Forelimb muscle (tissue), 1 donor: ENCODE data around the gene EPB41L2. TPM values are rescaled to one million over a fixed set of nuclear protein-coding genes. Genes with fewer than 3 reads are reported as not detected.

ENCODE experiments used
- DNase-seq: peaks from one replicate; pipeline ENCODE4 v3.0.0-alpha.2; 2013; ENCODE audit warnings: low read depth
- polyA plus RNA-seq: library from polyadenylated mRNA; unstranded; fragments of 120-200 nt; gene quantifications from one replicate; pipeline ENCODE4 v1.2.1, GENCODE V29; 2013; ENCODE audit not compliant: insufficient read length

Gene EPB41L2
- polyA plus RNA-seq, 1 donor: 190 TPM

GRCh38 chr6:130839379-130839778, 223.7 kb downstream of the EPB41L2 start:
- DNase-seq: no peak

GRCh38 chr6:130838951-130839350, 224.1 kb downstream of the EPB41L2 start:
- no peak for DNase-seq

DNA sequence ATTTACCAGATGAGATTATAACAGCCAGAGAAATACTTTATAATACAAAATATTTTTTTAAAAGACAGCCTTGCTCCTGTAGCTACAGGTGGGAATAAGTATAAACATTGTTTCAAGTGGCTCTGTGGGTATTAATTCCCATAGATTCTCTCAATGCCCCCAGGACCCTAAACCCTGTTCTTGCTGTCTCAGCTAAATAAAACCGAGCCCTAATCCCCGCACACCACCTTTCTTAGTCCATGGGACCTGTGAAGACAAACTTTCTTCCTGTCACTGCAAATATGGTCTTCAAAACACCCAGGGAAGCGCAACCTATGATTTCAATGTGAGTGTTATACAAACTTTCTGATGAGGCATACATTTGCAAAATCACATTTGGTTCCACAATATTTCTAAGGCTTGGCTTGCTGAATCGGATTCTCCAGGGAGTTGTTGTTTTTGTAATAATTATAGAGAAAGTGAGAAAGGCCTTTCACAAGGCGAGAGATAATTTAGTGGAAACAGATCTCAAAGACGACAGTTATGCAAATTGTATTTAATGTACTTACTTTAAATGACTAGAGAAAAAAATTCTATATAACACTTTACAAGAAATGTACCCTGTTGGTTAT, 224.7 kb downstream of the EPB41L2 start:
- DNase-seq: no peak

GRCh38 chr6:130837067-130837466, 226.0 kb downstream of the EPB41L2 start:
- DNase-seq: no peak

GRCh38 chr6:130836055-130836640, 226.9 kb downstream of the EPB41L2 start:
- DNase-seq: no peak

GRCh38 chr6:130834482-130835251, 228.4 kb downstream of the EPB41L2 start:
- no peak for DNase-seq

GRCh38 chr6:130833569-130833968, 229.5 kb downstream of the EPB41L2 start:
- no peak for DNase-seq

GRCh38 chr6:130831607-130832006, 231.4 kb downstream of the EPB41L2 start:
- DNase-seq: no peak

GRCh38 chr6:130829333-130829910, 233.6 kb downstream of the EPB41L2 start:
- DNase-seq: no peak

GRCh38 chr6:130827247-130828149, 235.5 kb downstream of the EPB41L2 start, which contains the start of gene SMLR1:
SMLR1 (plus strand) TSS chr6:130827406; CDS start chr6:130827414, 8 bp downstream.
- no peak for DNase-seq

- DNase-seq: no peak
Observed at GRCh38 chr6:130826442-130827246, 236.4 kb downstream of the EPB41L2 start.

DNA sequence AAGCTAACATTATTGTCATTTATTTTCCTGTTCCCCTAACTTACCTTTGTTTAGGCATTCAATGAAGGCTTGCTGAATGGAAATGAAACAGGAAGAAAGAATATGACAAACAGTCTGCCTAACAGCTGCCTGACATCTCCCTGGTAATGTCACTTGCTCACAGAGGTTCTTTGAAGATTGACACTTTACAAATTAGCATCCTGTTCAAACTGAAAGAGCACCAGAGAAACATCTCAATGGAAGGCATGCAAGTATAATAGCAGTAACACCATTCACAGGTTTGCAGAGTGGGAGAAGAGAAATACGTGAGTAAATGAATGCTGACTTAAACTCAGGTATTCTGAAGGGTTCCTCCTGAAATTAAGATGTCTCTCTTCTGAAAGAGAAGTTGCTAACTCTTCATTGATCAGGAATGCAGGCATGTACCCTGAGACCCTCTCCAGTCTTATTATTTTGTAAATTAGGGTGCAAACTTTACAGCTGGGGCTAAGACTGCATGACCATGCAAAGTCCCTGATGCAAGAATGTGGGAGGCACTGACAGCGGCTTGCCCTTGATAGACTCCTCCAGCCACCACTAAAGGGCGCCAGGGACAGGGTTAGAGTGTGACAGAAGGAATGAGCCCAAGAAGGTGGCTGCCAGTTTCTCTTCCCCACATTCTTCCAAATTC, 237.1 kb downstream of the EPB41L2 start:
- no peak for DNase-seq

- DNase-seq: no peak
Observed at GRCh38 chr6:130824978-130825694, 237.9 kb downstream of the EPB41L2 start.

- no peak for DNase-seq
Observed at GRCh38 chr6:130822736-130823135, 240.3 kb downstream of the EPB41L2 start.

DNA sequence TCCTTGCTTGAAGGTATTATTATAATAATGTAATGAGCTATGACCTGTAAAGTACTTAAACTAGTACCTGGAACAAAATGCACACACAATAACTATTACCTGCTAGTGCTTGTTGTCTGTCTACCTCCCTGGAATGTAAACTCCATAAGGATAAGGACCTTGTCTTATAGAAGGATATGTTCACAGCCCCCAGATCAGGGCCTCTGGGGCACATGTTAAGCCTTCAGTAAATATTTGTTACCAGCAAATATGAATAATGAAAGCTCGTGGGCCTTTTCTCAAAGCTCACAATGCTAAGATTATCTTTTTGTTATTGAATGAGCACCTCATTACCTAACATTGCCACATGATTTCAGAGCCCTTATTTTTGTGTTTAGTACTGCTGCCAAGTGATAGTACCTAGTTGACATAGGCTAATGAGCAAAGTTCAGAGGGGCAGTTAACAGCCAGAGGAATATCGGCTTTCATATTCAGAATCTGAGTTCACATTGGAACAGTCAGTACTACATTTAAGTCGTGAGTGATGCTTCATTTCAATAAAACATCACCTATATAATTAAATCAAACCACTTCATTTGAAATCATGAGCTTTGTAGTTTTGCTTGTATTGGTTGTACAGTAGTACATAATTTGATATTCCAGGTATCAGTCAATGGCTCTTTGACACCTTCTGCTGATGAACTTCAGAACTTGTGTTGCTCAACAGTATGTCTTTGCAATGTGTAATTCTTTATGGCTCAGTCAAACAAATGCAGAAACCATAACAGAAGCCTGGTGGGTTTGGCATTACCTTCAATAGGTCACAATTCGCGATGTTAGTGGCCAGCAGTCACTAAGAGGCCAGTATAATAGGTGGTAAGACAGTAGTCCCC, 247.6 kb downstream of the EPB41L2 start:
- no peak for DNase-seq

DNA sequence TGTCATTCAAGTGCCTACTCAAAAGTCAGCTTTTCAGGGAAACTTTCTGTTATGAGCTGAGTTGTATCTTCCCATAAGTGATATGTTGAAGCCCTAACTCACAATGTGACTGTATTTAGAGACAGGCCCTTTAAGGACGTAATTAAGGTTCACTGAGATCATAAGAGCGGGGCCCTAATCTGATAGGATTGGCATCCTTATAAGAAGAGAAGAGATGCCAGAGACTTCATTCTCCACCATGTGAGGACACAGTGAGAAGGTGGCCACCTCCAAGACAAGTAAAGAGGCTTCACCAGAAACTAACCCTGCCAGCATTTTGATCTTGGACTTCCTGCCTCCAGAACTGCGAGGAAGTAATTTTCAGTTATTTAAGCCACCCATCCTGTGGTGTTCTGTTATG, 248.5 kb downstream of the EPB41L2 start:
- no peak for DNase-seq

GRCh38 chr6:130811932-130812331, 251.1 kb downstream of the EPB41L2 start:
- DNase-seq: no peak

- DNase-seq: no peak
Observed at GRCh38 chr6:130810307-130811030, 252.6 kb downstream of the EPB41L2 start.
